NCI-H82 treated with DMSO at 0.1 percent for 48 hours (cell line): Measurements from ENCODE around the gene HCN3.
"Not testable (repeated sequence)": the region's sequence is repeated elsewhere in the genome, so short reads cannot be mapped to it uniquely, and the experiment has no call there.

Source experiments
- DNase-seq: peaks from one replicate; lab custom pipeline; 2025; ENCODE audit not compliant: unreplicated experiment; lab: John Stamatoyannopoulos, UW

The HCN3 gene

GRCh38 chr1:155328856-155329255, 51.6 kb downstream of the HCN3 start:
- DNase-seq, result not testable (repeated sequence)

- DNase-seq, result no peak
Observed at GRCh38 chr1:155329980-155330598, 52.8 kb downstream of the HCN3 start.

- no peak for DNase-seq
Observed at GRCh38 chr1:155334962-155335361, 57.7 kb downstream of the HCN3 start.
